Hepatocyte (in vitro differentiated cells): ENCODE results near the gene KIAA1549. TPM values are rescaled to one million over a fixed set of nuclear protein-coding genes. Genes with fewer than 3 reads are reported as not detected.

ENCODE experiments used
- DNase-seq: peaks from one replicate; pipeline ENCODE4 v3.0.0-alpha.2; 2016; ENCODE audit warnings: low spot score
- H2AFZ ChIP-seq: fragments of 200-600 bp; sonication (generic); 2 replicates; pipeline ENCODE4 v1.6.0; 2016; ENCODE audit warnings: antibody characterized with exemption, mild to moderate bottlenecking
- H3K27ac ChIP-seq: fragments of 200-600 bp; sonication (generic); 2 replicates; pipeline ENCODE4 v1.5.1; 2016; ENCODE audit warnings: mild to moderate bottlenecking
- H3K27me3 ChIP-seq: fragments of 200-600 bp; sonication (generic); 2 replicates; pipeline ENCODE4 v1.6.1; 2016
- H3K36me3 ChIP-seq: fragments of 200-600 bp; sonication (generic); replicated peaks from 2 replicates; pipeline ENCODE4 v1.5.1; 2016; ENCODE audit warnings: low read depth; ENCODE audit not compliant: insufficient read depth
- H3K4me1 ChIP-seq: fragments of 200-600 bp; sonication (generic); 2 replicates; pipeline ENCODE4 v1.5.1; 2016; ENCODE audit warnings: mild to moderate bottlenecking, moderate library complexity; ENCODE audit not compliant: insufficient read depth
- H3K4me2 ChIP-seq: fragments of 200-600 bp; sonication (generic); 2 replicates; pipeline ENCODE4 v1.6.0; 2016
- H3K4me3 ChIP-seq: fragments of 200-600 bp; sonication (generic); 2 replicates; pipeline ENCODE4 v1.5.1; 2016; ENCODE audit warnings: mild to moderate bottlenecking
- H3K79me2 ChIP-seq: fragments of 200-600 bp; sonication (generic); 2 replicates; pipeline ENCODE4 v1.6.0; 2017; ENCODE audit warnings: mild to moderate bottlenecking
- H3K9me2 ChIP-seq: fragments of 200-600 bp; sonication (generic); replicated peaks from 2 replicates; pipeline ENCODE4 v1.6.0; 2017; ENCODE audit warnings: mild to moderate bottlenecking; ENCODE audit not compliant: insufficient read depth
- H3K9me3 ChIP-seq: fragments of 200-600 bp; sonication (generic); 2 replicates; pipeline ENCODE4 v1.5.1; 2016; ENCODE audit warnings: low read depth, mild to moderate bottlenecking
- H4K20me1 ChIP-seq: fragments of 200-600 bp; sonication (generic); 2 replicates; pipeline ENCODE4 v1.6.0; 2016; ENCODE audit warnings: mild to moderate bottlenecking; ENCODE audit not compliant: insufficient read depth, poor library complexity, severe bottlenecking
- CTCF ChIP-seq: fragments of 200-600 bp; sonication (generic); IDR thresholded peaks from 2 replicates; pipeline ENCODE4 v1.5.1; 2016; ENCODE audit warnings: antibody characterized with exemption, mild to moderate bottlenecking; ENCODE audit not compliant: poor library complexity
- EZH2 ChIP-seq: fragments of 200-600 bp; sonication (generic); IDR thresholded peaks from 2 replicates; pipeline ENCODE4 v1.6.1; 2016; ENCODE audit warnings: antibody characterized with exemption, mild to moderate bottlenecking, borderline replicate concordance
- EZH2phosphoT487 ChIP-seq: fragments of 200-600 bp; sonication (generic); IDR thresholded peaks from one replicate; pipeline ENCODE4 v1.6.1; 2018; ENCODE audit warnings: antibody characterized with exemption, mild to moderate bottlenecking, low read depth, moderate library complexity; ENCODE audit not compliant: unreplicated experiment, severe bottlenecking
- WGBS: methylation state at CpG from one replicate; pipeline ENCODE4 v1.1.6; 2016; ENCODE audit warnings: low lambda C conversion rate; ENCODE audit errors: missing lambda C conversion rate; 5-methylcytosine and 5-hydroxymethylcytosine counted together
- polyA plus RNA-seq: library from polyadenylated mRNA; unstranded; fragments of >200 nt; fragmentation: Nextera tagmentation; extraction: Ambion mirVana; gene quantifications from 2 replicates; pipeline ENCODE4 v1.2.1, GENCODE V29; 2016
- total RNA-seq: library from RNA; depleted of rRNA; stranded (reverse); fragments of >200 nt; gene quantifications from 2 replicates; pipeline ENCODE4 v1.2.3, GENCODE V29; 2014

Gene KIAA1549
- total and polyA plus RNA-seq, 2 experiments from 2014 or later: 3.4 to 7.3 TPM

- Histone ChIP-seq H3K9me2 (no peaks in the 10 kb centered on the region), H3K27me3 (no peaks in the 10 kb centered on the region), H4K20me1 (peaks cover 3% of the 10 kb centered on the region), H3K4me3 (peak overlapping the region; percentile 91), H3K36me3 (no peaks in the 10 kb centered on the region), H3K4me2 (peak overlapping the region; percentile 96), H3K27ac (peak overlapping the region; percentile 77), H3K4me1 (peaks cover 18% of the 10 kb centered on the region), H2AFZ (peak overlapping the region; percentile 92), H3K9me3 (no peaks in the 10 kb centered on the region), H3K79me2 (peaks cover 43% of the 10 kb centered on the region)
- WGBS: under 1% methylated on average over 54 of the region's 68 CpGs
- TF ChIP-seq CTCF: no peak
- DNase-seq: peak; percentile 13
Measured at GRCh38 chr7:138980563-138981291, 462 bp downstream of the KIAA1549 start.

- 11% methylated on average over 9 of the region's 9 CpGs for WGBS
- no peaks in the 10 kb centered on the region for H3K27me3 ChIP-seq
- peak overlapping the region; percentile 77 for H3K27ac ChIP-seq
- peak overlapping the region; percentile 91 for H3K4me3 ChIP-seq
- H2AFZ ChIP-seq: peak overlapping the region; percentile 92
- H3K4me2 ChIP-seq: peak overlapping the region; percentile 96
- TF ChIP-seq EZH2 (no peak), EZH2phosphoT487 (no peak), CTCF (no peak)
- no peaks in the 10 kb centered on the region for H3K36me3 ChIP-seq
- DNase-seq: no peak
- peaks cover 50% of the 10 kb centered on the region for H3K79me2 ChIP-seq
- H4K20me1 ChIP-seq: peaks cover 3% of the 10 kb centered on the region
- no peaks in the 10 kb centered on the region for H3K9me2 ChIP-seq
- H3K9me3 ChIP-seq: no peaks in the 10 kb centered on the region
- H3K4me1 ChIP-seq: peaks cover 20% of the 10 kb centered on the region
Measured at GRCh38 chr7:138979988-138980562, 1.1 kb downstream of the KIAA1549 start.

GRCh38 chr7:138979226-138979979, 1.8 kb downstream of the KIAA1549 start:
- Histone ChIP-seq H3K4me1 (peaks cover 20% of the 10 kb centered on the region), H3K4me2 (peak overlapping the region; percentile 96), H3K27ac (no peak overlapping the region), H4K20me1 (peaks cover 3% of the 10 kb centered on the region), H3K9me3 (no peaks in the 10 kb centered on the region), H3K4me3 (no peak overlapping the region), H3K9me2 (no peaks in the 10 kb centered on the region), H3K79me2 (peaks cover 54% of the 10 kb centered on the region), H3K36me3 (no peaks in the 10 kb centered on the region), H3K27me3 (no peaks in the 10 kb centered on the region), H2AFZ (no peak overlapping the region)
- TF ChIP-seq EZH2phosphoT487 (no peak), EZH2 (no peak), CTCF (no peak)
- DNase-seq: no peak
- WGBS: 86% methylated on average over 6 of the region's 6 CpGs
